ENCODE results near the gene USH2A.

USH2A gene

DNA sequence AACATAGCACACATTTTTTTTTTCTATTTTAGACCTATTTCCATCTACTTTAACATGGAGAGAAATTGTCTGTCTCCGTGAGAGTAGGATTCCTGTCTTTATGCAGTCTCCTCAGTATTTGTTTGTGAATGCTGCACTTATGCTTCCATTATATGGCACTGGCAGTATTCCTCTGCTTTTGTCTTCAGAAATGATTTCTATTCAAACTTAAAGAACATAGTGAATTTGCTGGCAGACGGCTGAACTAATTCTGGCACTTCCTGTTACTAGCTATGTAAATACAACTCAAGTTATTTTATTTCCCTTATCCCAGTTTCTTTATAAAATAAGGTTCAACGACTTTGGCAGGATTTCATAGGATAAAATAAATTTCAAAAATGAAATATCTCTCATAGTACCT lies 810.9 kb downstream of the USH2A start:
- DNase-seq, result no peak

DNA sequence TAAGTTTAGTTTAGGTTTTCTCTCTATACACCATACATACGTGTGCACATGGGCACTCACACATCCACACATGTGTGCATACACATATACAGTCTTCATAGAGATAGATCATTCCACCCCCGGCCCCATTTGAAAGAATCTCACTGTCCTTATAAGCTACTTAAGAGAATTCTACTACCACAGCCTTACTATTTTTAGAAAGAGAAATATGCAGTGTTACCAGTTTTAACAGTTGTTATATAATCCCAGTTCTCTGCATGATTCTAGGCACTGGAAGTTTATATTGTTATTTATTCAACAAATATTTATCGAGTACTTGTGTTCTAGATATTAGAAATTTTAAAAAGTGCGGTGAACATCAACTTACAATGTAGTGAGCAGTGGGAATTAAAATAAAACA lies 814.6 kb downstream of the USH2A start:
- no peak for DNase-seq

- DNase-seq, result no peak
Measured at GRCh38 chr1:215607412-215607811, 815.8 kb downstream of the USH2A start.

GRCh38 chr1:215606564-215607168 lies 816.6 kb downstream of the USH2A start:
- DNase-seq, result no peak

- no peak for DNase-seq
Measured at GRCh38 chr1:215606036-215606435, 817.2 kb downstream of the USH2A start.

DNA sequence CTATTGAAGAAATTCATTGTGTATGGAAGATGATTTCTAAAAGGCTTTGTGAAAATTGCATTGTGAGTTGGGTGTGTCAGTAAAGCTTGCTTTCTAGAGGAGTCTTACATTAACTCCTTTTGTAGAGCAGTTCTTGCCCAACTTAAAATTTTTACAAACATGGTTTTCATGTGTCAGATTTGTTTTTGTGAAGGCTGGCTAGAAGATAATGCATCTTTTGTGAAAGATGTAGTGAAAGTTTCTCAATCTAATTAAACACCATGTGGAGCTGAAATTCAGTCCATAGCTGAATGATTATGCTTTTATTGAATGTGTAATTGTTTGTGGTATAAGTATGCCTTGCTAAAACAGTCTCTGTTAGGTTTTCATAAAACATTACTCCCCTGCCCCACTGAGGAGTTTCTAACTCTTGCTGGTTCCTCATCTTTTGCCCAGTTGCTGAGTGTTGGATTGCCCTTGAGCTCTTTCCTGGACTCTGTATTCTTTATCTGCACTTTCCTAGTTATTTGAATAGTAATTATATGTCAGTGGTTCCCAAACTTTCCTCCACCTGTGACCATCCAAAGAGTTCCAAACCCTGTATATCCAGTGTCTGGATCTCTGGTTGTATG lies 818.1 kb downstream of the USH2A start:
- DNase-seq, result no peak

DNA sequence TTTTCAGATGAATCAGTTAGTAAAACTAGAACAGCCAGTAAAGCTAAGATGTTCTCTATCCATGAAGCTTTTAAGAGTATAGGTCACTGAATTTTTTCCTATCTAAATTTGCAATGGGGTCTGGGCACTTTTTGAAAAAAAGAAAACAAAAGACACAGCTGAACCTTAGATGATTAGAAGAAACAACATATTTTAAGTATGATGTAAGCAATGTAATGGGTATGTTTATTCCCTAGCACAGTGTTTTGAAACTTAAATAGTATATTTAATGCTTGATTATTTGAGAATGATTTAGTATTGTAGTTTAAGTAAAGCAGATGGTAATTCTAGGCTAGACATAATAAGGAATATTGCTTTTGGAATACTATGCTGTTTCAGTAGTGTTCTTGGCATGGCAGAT lies 819.9 kb downstream of the USH2A start:
- no peak for DNase-seq

- DNase-seq, result no peak
Measured at GRCh38 chr1:215601276-215601675, 822.0 kb downstream of the USH2A start.

DNA sequence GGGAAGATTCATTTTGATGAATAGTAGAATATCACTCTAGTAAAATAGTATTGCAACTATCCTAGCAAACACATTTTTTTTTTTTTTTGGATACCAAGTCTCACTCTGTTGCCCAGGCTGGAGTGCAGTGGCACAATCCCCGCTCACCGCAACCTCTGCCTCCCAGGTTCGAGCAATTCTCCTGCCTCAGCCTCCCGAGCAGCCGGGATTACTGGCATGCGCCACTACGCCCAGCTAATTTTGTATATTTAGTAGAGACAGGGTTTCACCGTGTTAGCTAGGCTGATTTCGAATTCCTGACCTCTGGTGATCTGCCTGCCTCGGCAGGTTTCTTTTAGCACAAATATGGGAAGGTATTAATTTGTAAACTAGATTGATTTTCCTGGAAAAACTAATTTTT lies 822.4 kb downstream of the USH2A start:
- DNase-seq, result no peak

DNA sequence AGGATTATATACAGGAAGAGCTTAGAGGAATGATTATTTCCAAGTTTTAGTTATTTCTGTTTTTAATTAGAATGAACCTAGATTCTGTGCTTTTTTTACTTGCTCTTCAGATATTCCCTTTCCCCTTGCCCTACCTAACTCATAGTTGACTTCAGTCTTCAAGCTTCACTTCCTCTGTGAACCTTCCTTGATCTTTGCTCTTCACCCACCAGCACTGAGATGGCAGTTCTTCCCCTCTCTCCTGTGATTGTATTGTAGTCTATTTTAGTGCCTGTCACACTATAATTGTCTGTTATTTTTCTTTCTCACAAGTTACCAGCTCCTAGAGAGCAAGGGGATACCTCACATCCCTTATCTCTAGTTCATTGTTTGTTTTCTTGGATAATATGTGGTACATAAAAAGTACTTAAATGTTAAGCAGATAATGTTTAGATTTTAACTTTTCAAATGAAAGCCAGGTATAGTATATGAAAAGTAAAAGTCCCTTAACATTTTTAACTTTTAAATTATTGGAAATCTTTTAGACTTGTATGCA lies 822.9 kb downstream of the USH2A start:
- DNase-seq, result no peak

GRCh38 chr1:215599418-215600074 lies 823.7 kb downstream of the USH2A start:
- no peak for DNase-seq

- DNase-seq, result no peak
Measured at GRCh38 chr1:215597961-215598360, 825.3 kb downstream of the USH2A start.

DNA sequence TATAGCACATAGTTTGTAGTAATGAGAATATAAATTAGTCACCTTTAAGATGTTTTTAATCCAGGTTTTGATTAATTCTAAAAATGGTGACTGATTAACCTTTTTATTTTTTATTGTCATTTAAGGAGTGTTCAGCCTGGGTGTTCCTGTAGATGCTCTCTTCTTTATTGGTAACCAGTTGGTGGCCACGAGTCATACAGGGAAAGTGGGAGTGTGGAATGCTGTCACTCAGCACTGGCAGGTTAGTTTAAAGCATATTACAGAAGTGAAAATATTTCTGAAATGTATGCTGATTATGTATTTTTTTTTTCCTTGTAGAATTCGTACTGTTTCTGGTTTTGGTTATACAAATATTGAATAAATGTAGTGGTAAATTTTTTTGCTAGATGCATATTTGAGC lies 828.0 kb downstream of the USH2A start:
- no peak for DNase-seq

DNA sequence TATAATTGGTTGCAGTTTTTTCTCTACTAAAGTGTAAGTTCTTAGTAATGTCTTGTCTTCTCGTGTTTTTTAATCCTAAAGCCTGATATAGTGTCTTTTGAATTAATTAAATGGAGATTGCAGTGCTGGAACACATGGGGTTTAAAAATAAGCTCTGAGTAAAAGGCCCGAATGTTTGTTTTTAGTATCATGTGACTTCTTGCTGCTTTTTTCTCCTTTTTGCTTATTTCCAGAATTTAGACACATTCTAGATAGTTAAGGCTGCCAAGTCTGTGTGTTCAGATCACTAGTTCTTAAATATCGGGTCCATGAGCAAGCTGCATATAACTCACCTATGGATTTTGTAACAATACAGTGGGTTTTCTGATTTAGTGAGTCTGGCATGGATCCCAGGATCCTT lies 828.6 kb downstream of the USH2A start:
- DNase-seq, result no peak

DNA sequence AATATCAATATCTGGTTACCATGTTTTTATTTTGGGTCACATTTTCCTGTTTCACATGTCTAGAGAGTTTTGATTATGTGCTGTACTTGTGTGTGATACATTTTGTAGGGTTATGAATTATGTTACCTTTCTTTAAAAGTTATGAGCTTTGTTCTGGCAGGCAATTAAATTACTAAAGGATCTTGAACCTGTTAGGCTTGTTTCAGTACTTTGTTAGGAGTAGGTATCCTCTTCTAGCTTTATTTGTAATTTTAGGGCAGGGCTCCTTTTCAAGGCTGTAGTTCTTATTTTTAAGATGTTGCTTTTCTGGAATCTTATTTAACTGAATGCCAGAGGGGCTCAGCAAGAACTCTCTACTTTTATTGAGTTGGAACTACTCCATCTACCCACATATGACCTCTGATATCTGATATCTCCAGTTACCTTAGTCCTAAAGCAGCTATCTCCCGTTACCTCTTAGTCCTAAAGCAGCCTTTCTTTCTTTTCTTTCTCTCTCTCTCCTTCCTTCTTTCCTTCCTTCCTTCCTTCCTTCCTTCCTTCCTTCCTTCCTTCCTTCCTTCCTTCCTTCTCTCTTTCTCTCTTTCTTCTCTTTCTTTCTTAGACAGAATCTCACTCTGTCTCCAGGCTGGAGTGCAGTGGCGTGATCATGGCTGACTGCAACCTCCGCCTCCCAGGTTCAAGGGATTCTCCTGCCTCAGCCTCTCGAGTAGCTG lies 832.3 kb downstream of the USH2A start:
- DNase-seq, result no peak

DNA sequence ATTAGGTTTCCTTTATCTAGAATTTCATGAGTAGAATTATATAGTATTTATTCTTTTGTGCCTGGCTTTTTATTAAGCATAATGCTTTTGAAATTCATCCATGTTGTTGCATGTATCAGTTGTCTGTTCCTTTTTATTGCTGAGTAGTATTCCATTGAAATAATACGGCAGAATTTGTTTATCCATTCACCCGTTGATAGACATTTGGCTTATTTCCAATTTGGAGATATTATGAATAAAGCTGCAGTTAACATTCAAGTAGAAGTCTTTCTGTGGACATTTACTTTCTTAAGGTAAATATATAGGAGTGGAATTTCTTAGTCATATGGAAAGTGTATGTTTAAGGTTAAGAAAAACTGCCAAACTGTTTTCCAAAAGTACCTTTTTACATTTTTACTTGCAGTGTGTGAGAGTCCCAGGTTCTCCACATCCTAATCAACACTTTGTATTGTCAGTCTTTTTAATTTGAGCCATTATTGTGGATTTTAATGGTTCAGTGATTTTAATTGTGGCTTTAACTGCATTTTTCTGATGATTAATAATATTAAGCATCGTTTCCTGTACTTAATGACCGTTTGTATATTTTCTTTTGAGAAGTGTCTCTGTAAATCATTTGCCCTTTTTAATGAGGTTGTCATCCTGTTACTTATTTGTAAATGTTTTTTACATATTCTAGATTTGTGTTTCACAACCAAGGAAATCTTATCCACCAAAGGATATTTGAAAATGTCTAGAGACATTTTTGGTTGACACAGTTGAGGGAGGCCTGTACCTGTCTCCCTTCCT lies 833.4 kb downstream of the USH2A start:
- DNase-seq, result no peak

DNA sequence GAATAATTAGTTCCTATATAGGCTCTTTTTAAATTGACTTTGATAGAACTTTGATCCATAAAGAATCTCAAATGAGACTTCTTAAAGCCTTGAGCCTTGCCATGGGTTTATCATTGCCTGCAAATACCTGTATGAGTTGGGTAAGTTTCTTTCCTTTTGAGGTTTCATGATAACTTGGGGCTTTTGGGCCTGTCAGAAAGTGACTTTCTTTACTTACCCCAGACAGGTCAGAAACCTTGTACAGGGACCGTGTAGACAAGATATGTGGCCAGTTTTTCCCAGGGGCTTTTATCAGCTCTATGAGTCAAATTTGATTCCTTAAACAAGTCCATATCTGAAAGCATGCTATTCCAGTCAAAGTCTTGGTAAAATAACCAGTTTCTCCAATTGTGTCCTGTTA lies 838.9 kb downstream of the USH2A start:
- no peak for DNase-seq

DNA sequence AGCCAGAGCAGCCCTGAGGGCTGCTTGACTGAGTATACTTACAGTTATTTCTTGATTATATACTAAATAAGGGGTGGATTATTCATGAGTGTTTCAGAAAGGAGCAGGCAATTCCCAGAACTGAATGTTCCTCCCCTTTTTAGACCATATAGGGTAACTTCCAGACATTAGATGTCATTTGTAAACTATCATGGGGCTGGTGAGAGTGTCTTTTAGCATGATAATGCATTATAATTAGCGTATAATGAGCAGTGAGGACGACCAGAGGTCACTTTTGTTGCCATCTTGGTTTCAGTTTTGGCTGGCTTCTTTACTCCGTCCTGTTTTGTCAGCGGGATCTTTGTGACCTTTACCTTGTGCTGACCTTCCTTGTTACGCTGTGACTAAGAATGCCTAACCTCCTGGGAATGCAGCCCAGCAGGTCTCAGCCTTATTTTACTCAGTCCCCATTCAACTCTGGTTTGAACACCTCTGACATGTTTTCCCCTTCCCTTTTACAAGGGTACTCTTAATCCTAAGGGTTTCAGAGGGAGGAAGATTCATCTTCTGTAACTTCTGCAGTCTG lies 840.0 kb downstream of the USH2A start:
- DNase-seq, result no peak

DNA sequence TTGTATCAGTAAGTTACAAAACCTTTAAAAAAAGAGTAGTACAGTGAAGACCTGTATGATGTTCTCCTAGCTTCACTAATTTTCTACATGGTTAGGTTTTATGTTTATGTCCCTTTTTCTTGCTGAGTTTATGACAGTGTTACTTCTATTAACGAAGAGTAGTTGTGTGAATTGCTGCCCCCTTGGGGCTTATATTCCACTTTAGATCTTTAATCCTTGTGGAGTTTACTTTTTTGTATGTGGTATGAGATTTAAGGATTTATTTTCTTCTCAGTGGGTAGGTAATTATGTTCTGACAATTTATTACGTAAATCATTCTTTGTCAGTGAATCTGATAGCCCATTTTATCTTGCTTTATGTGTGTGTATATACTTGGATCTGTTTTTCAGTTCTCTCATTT lies 841.4 kb downstream of the USH2A start:
- DNase-seq, result no peak

All from activated gamma-delta T cell treated with Interleukin-2 at 50 U/mL for 16 hours (primary cell).